ENCODE data around the gene MBNL2.

The MBNL2 gene

GRCh38 chr13:97324115-97324514 lies 102.0 kb downstream of the MBNL2 start:
- H3K79me2 ChIP-seq (ENCODE audit: insufficient read depth, low read length) = no peaks in the 10 kb centered on the region
- H3K4me2 ChIP-seq (ENCODE audit: low read depth, low read length, poor library complexity, severe bottlenecking) = no peak overlapping the region
- H3F3A ChIP-seq (ENCODE audit: insufficient read depth) = no peaks in the 10 kb centered on the region
- H3K4me3 ChIP-seq (ENCODE audit: insufficient read depth, low read length, poor library complexity, severe bottlenecking) = no peak overlapping the region
- no peaks in the 10 kb centered on the region for H3K9me2 ChIP-seq (replicated peaks; ENCODE audit: insufficient read depth, low read length)
- H2AFZ ChIP-seq (ENCODE audit: low read depth, low read length, severe bottlenecking) = no peak overlapping the region
- no peak for TF ChIP-seq CTCF (IDR thresholded peaks at IDR 0.05; ENCODE audit: insufficient read depth, low read length, poor library complexity, severe bottlenecking)
- no peak for TF ChIP-seq EZH2phosphoT487 (conservative IDR thresholded peaks at IDR 0.05; ENCODE audit: low read length)
- no peak overlapping the region for H3K9ac ChIP-seq (ENCODE audit: low read length)
- no peak overlapping the region for H3K27ac ChIP-seq (ENCODE audit: low read depth, low read length)
- no peaks in the 10 kb centered on the region for H3K27me3 ChIP-seq (ENCODE audit: low read length)
- no peaks in the 10 kb centered on the region for H3K9me3 ChIP-seq (ENCODE audit: insufficient read depth, low read length)
- no peaks in the 10 kb centered on the region for H4K20me1 ChIP-seq (ENCODE audit: low read depth, low read length)
- H3K36me3 ChIP-seq (ENCODE audit: low read length) = no peaks in the 10 kb centered on the region

- no peak overlapping the region for H3K4me3 ChIP-seq (ENCODE audit: insufficient read depth, low read length, poor library complexity, severe bottlenecking)
- H3K27me3 ChIP-seq (ENCODE audit: low read length) = no peaks in the 10 kb centered on the region
- H3K9me3 ChIP-seq (ENCODE audit: insufficient read depth, low read length) = no peaks in the 10 kb centered on the region
- no peak overlapping the region for H3K9ac ChIP-seq (ENCODE audit: low read length)
- H3K79me2 ChIP-seq (ENCODE audit: insufficient read depth, low read length) = no peaks in the 10 kb centered on the region
- no peaks in the 10 kb centered on the region for H3K9me2 ChIP-seq (replicated peaks; ENCODE audit: insufficient read depth, low read length)
- no peaks in the 10 kb centered on the region for H3K36me3 ChIP-seq (ENCODE audit: low read length)
- TF ChIP-seq CTCF (IDR thresholded peaks at IDR 0.05; ENCODE audit: insufficient read depth, low read length, poor library complexity, severe bottlenecking) (no peak), EZH2phosphoT487 (conservative IDR thresholded peaks at IDR 0.05; ENCODE audit: low read length) (no peak)
- no peak overlapping the region for H3K27ac ChIP-seq (ENCODE audit: low read depth, low read length)
- no peak overlapping the region for H2AFZ ChIP-seq (ENCODE audit: low read depth, low read length, severe bottlenecking)
- H3F3A ChIP-seq (ENCODE audit: insufficient read depth) = no peaks in the 10 kb centered on the region
- no peaks in the 10 kb centered on the region for H4K20me1 ChIP-seq (ENCODE audit: low read depth, low read length)
- H3K4me2 ChIP-seq (ENCODE audit: low read depth, low read length, poor library complexity, severe bottlenecking) = no peak overlapping the region
Observed at GRCh38 chr13:97325738-97326137, 103.6 kb downstream of the MBNL2 start.

DNA sequence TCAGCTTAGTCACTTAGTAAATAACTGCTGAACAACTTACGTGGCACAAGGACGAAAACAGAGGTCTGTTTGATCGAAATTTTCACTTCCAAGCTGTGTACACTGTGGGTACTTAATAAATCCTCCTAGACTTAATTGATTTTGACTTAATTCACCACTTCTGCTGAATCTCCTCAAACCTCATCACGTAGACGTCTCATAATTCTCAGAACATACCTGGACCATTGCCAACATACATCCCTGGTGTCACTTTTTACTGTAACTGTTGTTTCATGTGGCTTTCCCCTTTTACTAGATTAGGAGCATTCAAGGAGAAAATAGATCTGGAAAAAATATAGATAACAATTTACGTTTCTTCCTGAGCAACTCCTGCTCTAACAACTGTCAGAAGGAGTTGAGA lies 105.0 kb downstream of the MBNL2 start:
- Histone ChIP-seq H3F3A (ENCODE audit: insufficient read depth) (no peaks in the 10 kb centered on the region), H3K79me2 (ENCODE audit: insufficient read depth, low read length) (no peaks in the 10 kb centered on the region)

More for the DNA sequence above, 105.0 kb downstream of the MBNL2 start:
- H3K9ac ChIP-seq (ENCODE audit: low read length) = no peak overlapping the region
- no peak for TF ChIP-seq EZH2phosphoT487 (conservative IDR thresholded peaks at IDR 0.05; ENCODE audit: low read length)
- no peak for TF ChIP-seq CTCF (IDR thresholded peaks at IDR 0.05; ENCODE audit: insufficient read depth, low read length, poor library complexity, severe bottlenecking)
- H3K36me3 ChIP-seq (ENCODE audit: low read length) = no peaks in the 10 kb centered on the region
- no peak overlapping the region for H3K27ac ChIP-seq (ENCODE audit: low read depth, low read length)
- H3K9me2 ChIP-seq (replicated peaks; ENCODE audit: insufficient read depth, low read length) = no peaks in the 10 kb centered on the region
- H3K9me3 ChIP-seq (ENCODE audit: insufficient read depth, low read length) = no peaks in the 10 kb centered on the region
- no peak overlapping the region for H3K4me2 ChIP-seq (ENCODE audit: low read depth, low read length, poor library complexity, severe bottlenecking)
- no peak overlapping the region for H3K4me3 ChIP-seq (ENCODE audit: insufficient read depth, low read length, poor library complexity, severe bottlenecking)
- no peaks in the 10 kb centered on the region for H3K27me3 ChIP-seq (ENCODE audit: low read length)
- H4K20me1 ChIP-seq (ENCODE audit: low read depth, low read length) = no peaks in the 10 kb centered on the region
- no peak overlapping the region for H2AFZ ChIP-seq (ENCODE audit: low read depth, low read length, severe bottlenecking)
